H9 (cell line): ENCODE measurements around the gene MBTPS1. TPM values are rescaled to one million over a fixed set of nuclear protein-coding genes. Genes with fewer than 3 reads are reported as not detected.

Experiments used
- DNase-seq: peaks from one replicate; pipeline ENCODE4 v3.0.0-alpha.2; 2017
- H2AFZ ChIP-seq: one replicate; pipeline ENCODE4 v1.6.1; 2013; ENCODE audit warnings: mild to moderate bottlenecking, low read length, control low read depth, moderate library complexity
- H2AK5ac ChIP-seq: 2 replicates; pipeline ENCODE4 v1.6.1; 2013; ENCODE audit warnings: low read length, control low read depth, mixed read lengths; ENCODE audit not compliant: insufficient read length
- H2BK120ac ChIP-seq: one replicate; pipeline ENCODE4 v1.6.1; 2013; ENCODE audit warnings: low read depth, mild to moderate bottlenecking, low read length, control low read depth, inconsistent platforms; ENCODE audit not compliant: poor library complexity, severe bottlenecking
- H2BK12ac ChIP-seq: 2 replicates; pipeline ENCODE4 v1.6.1; 2013; ENCODE audit warnings: low read length, control low read depth, mixed read lengths, low read depth; ENCODE audit not compliant: insufficient read length
- H2BK15ac ChIP-seq: 2 replicates; pipeline ENCODE4 v1.6.1; 2013; ENCODE audit warnings: low read depth, low read length, control low read depth
- H2BK20ac ChIP-seq: one replicate; pipeline ENCODE4 v1.6.1; 2013; ENCODE audit warnings: low read depth, mild to moderate bottlenecking, low read length, control low read depth, inconsistent platforms; ENCODE audit not compliant: poor library complexity, severe bottlenecking
- H2BK5ac ChIP-seq: 2 replicates; pipeline ENCODE4 v1.6.1; 2013; ENCODE audit warnings: low read length, control low read depth, mixed read lengths; ENCODE audit not compliant: insufficient read length
- H3K14ac ChIP-seq: 2 replicates; pipeline ENCODE4 v1.6.1; 2013; ENCODE audit warnings: low read length, control low read depth; ENCODE audit not compliant: insufficient read depth
- H3K18ac ChIP-seq: 2 replicates; pipeline ENCODE4 v1.6.1; 2013; ENCODE audit warnings: low read depth, mild to moderate bottlenecking, mixed read lengths, low read length, control low read depth; ENCODE audit not compliant: insufficient read length
- H3K23ac ChIP-seq: 2 replicates; pipeline ENCODE4 v1.6.1; 2013; ENCODE audit warnings: low read length, control low read depth, mixed read lengths, low read depth; ENCODE audit not compliant: insufficient read length
- H3K23me2 ChIP-seq: 2 replicates; pipeline ENCODE4 v1.6.1; 2013; ENCODE audit warnings: low read depth, mild to moderate bottlenecking, mixed read lengths, low read length, control low read depth; ENCODE audit not compliant: insufficient read length, poor library complexity, severe bottlenecking
- H3K27ac ChIP-seq: 2 replicates; pipeline ENCODE4 v1.5.1; 2013; ENCODE audit warnings: low read length, control low read depth, mixed read lengths, low read depth; ENCODE audit not compliant: insufficient read length
- H3K27me3 ChIP-seq: 2 replicates; pipeline ENCODE4 v1.6.1; 2013; ENCODE audit warnings: low read length, control low read depth, inconsistent platforms; ENCODE audit not compliant: insufficient read depth
- H3K4ac ChIP-seq: 2 replicates; pipeline ENCODE4 v1.6.1; 2013; ENCODE audit warnings: low read depth, mild to moderate bottlenecking, control low read depth, inconsistent platforms, low read length, moderate library complexity
- H3K4me1 ChIP-seq: 2 replicates; pipeline ENCODE4 v1.6.1; 2013; ENCODE audit warnings: low read length, control low read depth, inconsistent platforms; ENCODE audit not compliant: insufficient read depth
- H3K4me2 ChIP-seq: 2 replicates; pipeline ENCODE4 v1.6.1; 2013; ENCODE audit warnings: low read length, control low read depth, mixed read lengths; ENCODE audit not compliant: insufficient read length, insufficient read depth
- H3K56ac ChIP-seq: 2 replicates; pipeline ENCODE4 v1.6.1; 2013; ENCODE audit warnings: low read depth, mild to moderate bottlenecking, mixed read lengths, low read length, control low read depth; ENCODE audit not compliant: insufficient read length
- H3K79me1 ChIP-seq: 2 replicates; pipeline ENCODE4 v1.6.1; 2013; ENCODE audit warnings: low read depth, mild to moderate bottlenecking, moderate library complexity, low read length, control low read depth, inconsistent platforms; ENCODE audit not compliant: insufficient read depth, poor library complexity, severe bottlenecking
- H3K79me2 ChIP-seq: 2 replicates; pipeline ENCODE4 v1.6.1; 2013; ENCODE audit warnings: low read length, control low read depth, inconsistent platforms; ENCODE audit not compliant: insufficient read depth
- H3K9ac ChIP-seq: 2 replicates; pipeline ENCODE4 v1.6.1; 2013; ENCODE audit warnings: low read length, control low read depth, mixed read lengths; ENCODE audit not compliant: insufficient read length; ENCODE audit errors: extremely low read depth
- H3K9me3 ChIP-seq: one replicate; pipeline ENCODE4 v1.6.1; 2013; ENCODE audit warnings: low read depth, low read length, inconsistent platforms; ENCODE audit not compliant: control insufficient read depth
- H3T11ph ChIP-seq: one replicate; pipeline ENCODE4 v1.6.1; 2013; ENCODE audit warnings: mild to moderate bottlenecking, low read length, control low read depth, inconsistent platforms
- H4K20me1 ChIP-seq: one replicate; pipeline ENCODE4 v1.6.1; 2013; ENCODE audit not compliant: control insufficient read depth, insufficient read length, insufficient read depth
- H4K5ac ChIP-seq: 2 replicates; pipeline ENCODE4 v1.6.1; 2013; ENCODE audit warnings: low read depth, mild to moderate bottlenecking, mixed read lengths, low read length, control low read depth; ENCODE audit not compliant: insufficient read length
- H4K8ac ChIP-seq: replicated peaks from 2 replicates; pipeline ENCODE4 v1.6.1; 2013; ENCODE audit warnings: low read length, control low read depth, mixed read lengths, low read depth; ENCODE audit not compliant: insufficient read length
- H4K91ac ChIP-seq: 2 replicates; pipeline ENCODE4 v1.6.1; 2013; ENCODE audit warnings: low read depth, mild to moderate bottlenecking, moderate library complexity, mixed read lengths, low read length, control low read depth; ENCODE audit not compliant: insufficient read length
- H3K27ac Mint-ChIP-seq, 3 experiments: 2 replicates in 2 of 3; 3 replicates in 1 of 3; pipeline ENCODE4 v1.8.0; 2020 to 2021; ENCODE audit warnings: mixed read lengths in 3 of 3, mild to moderate bottlenecking in 1 of 3, moderate library complexity in 1 of 3
- H3K27me3 Mint-ChIP-seq: 2 replicates; pipeline ENCODE4 v1.8.0; 2021; ENCODE audit warnings: low read depth, mild to moderate bottlenecking, moderate library complexity, mixed read lengths
- H3K36me3 Mint-ChIP-seq, 3 experiments: 2 replicates in 2 of 3; 3 replicates in 1 of 3; pipeline ENCODE4 v1.8.0; 2020 to 2021; ENCODE audit warnings: low read depth in 3 of 3, mixed read lengths in 3 of 3; ENCODE audit not compliant: insufficient read depth in 1 of 3
- H3K4me1 Mint-ChIP-seq, 2 experiments: 2 replicates each; pipeline ENCODE4 v1.8.0; 2020; ENCODE audit warnings: mixed read lengths in 2 of 2
- H3K4me3 Mint-ChIP-seq, 2 experiments: 2 replicates in 1 of 2; 3 replicates in 1 of 2; pipeline ENCODE4 v1.8.0; 2020 to 2021; ENCODE audit warnings: mild to moderate bottlenecking in 2 of 2, mixed read lengths in 2 of 2, moderate library complexity in 1 of 2
- H3K9me3 Mint-ChIP-seq, 2 experiments: 2 replicates in 1 of 2; 3 replicates in 1 of 2; pipeline ENCODE4 v1.8.0; 2020; ENCODE audit warnings: mild to moderate bottlenecking in 2 of 2, mixed read lengths in 2 of 2, moderate library complexity in 1 of 2
- WGBS: extraction: QIAGEN DNeasy Blood & Tissue Kit; methylation state at CpG from one replicate; pipeline ENCODE4 v1.1.7; 2013; ENCODE audit warnings: missing lambda C conversion rate, low lambda C conversion rate, mixed read lengths; ENCODE audit not compliant: insufficient read length; ENCODE audit errors: extremely low coverage; 5-methylcytosine and 5-hydroxymethylcytosine counted together
- total RNA-seq: library from RNA; stranded (reverse); gene quantifications from 2 replicates; pipeline ENCODE4 v1.2.1, GENCODE V29; 2021
- TF ChIP-seq, protein P1 (sequence below): fragments of 200-600 bp; sonication (generic); conservative IDR thresholded peaks from 3 replicates; pipeline ENCODE4 v1.8.0; 2021; ENCODE audit warnings: antibody characterized with exemption, mild to moderate bottlenecking

MBTPS1 gene
- total RNA-seq, 1 experiment from 2014 or later = 48.7 TPM

DNA sequence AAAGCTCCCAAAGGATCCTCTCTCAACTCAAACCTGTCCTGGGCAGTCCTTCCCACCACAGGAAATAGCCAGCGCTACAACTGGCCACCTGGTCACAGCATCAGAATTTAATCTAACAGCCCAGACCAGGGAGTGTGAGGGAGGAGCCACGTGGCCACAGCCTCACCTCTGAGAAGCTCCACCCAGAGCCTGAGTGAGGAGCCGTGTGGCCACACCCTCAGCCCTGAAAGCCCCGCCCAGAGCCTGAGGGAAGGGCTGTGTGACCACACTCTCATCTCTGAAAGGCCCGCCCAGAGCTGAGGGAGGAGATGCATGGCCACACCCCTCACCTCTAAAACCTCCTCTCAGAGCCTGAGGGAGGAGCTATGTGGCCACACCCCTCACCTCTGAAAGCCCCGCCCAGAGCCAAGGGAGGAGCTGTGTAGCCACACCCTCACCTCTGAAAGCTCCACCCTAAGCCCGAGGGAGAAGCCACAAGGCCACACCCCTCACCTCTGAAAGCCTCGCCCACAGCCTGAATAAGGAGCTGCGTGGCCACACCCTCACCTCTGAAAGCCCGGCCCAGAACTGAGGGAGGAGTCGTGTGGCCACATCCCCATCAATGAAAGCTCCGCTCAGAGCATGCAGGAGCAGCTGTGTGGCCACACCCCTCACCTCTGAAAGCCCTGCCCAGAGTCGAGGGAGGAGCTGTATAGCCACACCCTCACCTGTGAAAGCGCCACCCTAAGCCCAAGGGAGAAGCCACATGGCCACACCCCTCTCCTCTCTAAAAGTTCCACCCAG, 102.8 kb downstream of the MBTPS1 start:
- H3K4me1 Mint-ChIP-seq = peaks cover 8 to 17% of the 10 kb centered on the region in 2 experiments
- H2BK120ac ChIP-seq = no peak overlapping the region
- H3K4me1 ChIP-seq = no peaks in the 10 kb centered on the region
- H3K4me2 ChIP-seq = no peak overlapping the region
- no peak overlapping the region for H3K56ac ChIP-seq
- H3K9me3 Mint-ChIP-seq = peaks cover 6% of the 10 kb centered on the region in 2 experiments
- TF ChIP-seq, protein P1, sequence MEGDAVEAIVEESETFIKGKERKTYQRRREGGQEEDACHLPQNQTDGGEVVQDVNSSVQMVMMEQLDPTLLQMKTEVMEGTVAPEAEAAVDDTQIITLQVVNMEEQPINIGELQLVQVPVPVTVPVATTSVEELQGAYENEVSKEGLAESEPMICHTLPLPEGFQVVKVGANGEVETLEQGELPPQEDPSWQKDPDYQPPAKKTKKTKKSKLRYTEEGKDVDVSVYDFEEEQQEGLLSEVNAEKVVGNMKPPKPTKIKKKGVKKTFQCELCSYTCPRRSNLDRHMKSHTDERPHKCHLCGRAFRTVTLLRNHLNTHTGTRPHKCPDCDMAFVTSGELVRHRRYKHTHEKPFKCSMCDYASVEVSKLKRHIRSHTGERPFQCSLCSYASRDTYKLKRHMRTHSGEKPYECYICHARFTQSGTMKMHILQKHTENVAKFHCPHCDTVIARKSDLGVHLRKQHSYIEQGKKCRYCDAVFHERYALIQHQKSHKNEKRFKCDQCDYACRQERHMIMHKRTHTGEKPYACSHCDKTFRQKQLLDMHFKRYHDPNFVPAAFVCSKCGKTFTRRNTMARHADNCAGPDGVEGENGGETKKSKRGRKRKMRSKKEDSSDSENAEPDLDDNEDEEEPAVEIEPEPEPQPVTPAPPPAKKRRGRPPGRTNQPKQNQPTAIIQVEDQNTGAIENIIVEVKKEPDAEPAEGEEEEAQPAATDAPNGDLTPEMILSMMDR = no peak
- H3K23ac ChIP-seq = no peak overlapping the region
- peak; percentile 99 for DNase-seq
- no peak overlapping the region for H2BK12ac ChIP-seq
- no CpG with 5 or more reads among the region's 14 CpGs for WGBS
- no peak overlapping the region for H3K27ac ChIP-seq
- no peak overlapping the region for H2BK15ac ChIP-seq
- peak overlapping the region in 2 of 3 experiments; percentile 47 to 53; a peak in 2 of 7 replicates for H3K27ac Mint-ChIP-seq
- no peaks in the 10 kb centered on the region for H3K9me3 ChIP-seq
- no peak overlapping the region for H4K5ac ChIP-seq
- H3K23me2 ChIP-seq = no peaks in the 10 kb centered on the region
- H3K14ac ChIP-seq = no peak overlapping the region
- no peaks in the 10 kb centered on the region for H4K20me1 ChIP-seq
- no peak overlapping the region for H4K91ac ChIP-seq
- H3K27me3 Mint-ChIP-seq = peaks cover 19% of the 10 kb centered on the region
- no peak overlapping the region for H3T11ph ChIP-seq
- H3K27me3 ChIP-seq = no peaks in the 10 kb centered on the region
- no peak overlapping the region for H2AFZ ChIP-seq
- H2BK5ac ChIP-seq = no peak overlapping the region
- no peak overlapping the region for H3K9ac ChIP-seq
- no peak overlapping the region for H2BK20ac ChIP-seq
- no peak overlapping the region for H3K4ac ChIP-seq
- H4K8ac ChIP-seq = no peak overlapping the region
- no peak overlapping the region for H3K18ac ChIP-seq
- no peaks in the 10 kb centered on the region for H3K79me2 ChIP-seq
- peak overlapping the region; percentile 36 to 63 for H3K4me3 Mint-ChIP-seq
- H2AK5ac ChIP-seq = no peak overlapping the region
- H3K79me1 ChIP-seq = no peaks in the 10 kb centered on the region
- H3K36me3 Mint-ChIP-seq = no peaks in the 10 kb centered on the region; a peak in 2 of 7 replicates
